D341Med (cell line): ENCODE data around the gene KLHDC2.
"Not testable (repeated sequence)": the region's sequence is repeated elsewhere in the genome, so short reads cannot be mapped to it uniquely, and the experiment has no call there.

Experiments used
- DNase-seq: peaks from one replicate; pipeline ENCODE4 v3.0.0; 2012; ENCODE audit warnings: low spot score

The KLHDC2 gene

DNA sequence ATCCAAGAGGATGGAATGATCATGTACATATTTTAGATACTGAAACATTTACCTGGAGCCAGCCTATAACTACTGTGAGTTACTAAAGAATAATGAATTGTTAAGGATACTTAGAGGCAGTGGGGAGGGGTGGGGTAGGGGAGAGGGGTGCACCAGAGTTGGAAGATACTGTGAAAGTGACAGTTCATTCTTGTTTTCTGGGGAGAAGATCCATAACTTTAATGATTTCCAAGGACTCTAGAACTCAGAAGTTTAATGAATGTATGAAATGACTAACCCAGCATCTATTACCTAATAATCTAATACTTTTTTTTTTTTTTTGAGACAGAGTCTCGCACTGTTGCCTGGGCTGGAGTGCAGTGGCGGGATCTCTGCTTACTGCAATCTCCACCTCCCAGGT lies 10.5 kb downstream of the KLHDC2 start:
- DNase-seq, result no peak

- not testable (repeated sequence) for DNase-seq
These were observed 13.1 kb downstream of the KLHDC2 start for GRCh38 chr14:49781040-49781439.

- no peak for DNase-seq
These were observed 15.6 kb downstream of the KLHDC2 start for GRCh38 chr14:49783394-49784014.

DNA sequence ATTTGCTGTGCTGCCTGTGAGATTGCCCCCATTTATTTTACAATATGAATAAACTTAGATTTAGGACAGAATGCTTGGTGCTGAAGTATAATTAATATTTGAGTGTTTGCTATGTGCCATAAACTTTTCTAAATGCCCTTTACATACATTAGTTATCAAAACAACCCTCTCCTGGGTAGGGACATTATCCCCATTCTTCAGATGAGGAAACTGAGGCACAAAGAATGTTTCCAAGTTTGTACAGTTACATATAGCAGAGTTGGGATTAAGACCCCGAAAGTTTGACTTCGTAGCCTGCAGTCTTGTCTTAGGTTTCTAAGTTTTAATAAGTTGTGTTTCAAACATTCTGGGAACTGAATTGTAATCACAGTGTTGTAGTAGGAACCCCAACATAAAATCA lies 18.4 kb downstream of the KLHDC2 start:
- no peak for DNase-seq

GRCh38 chr14:49792618-49793017 lies 24.7 kb downstream of the KLHDC2 start:
- no peak for DNase-seq

GRCh38 chr14:49796025-49796424 lies 28.1 kb downstream of the KLHDC2 start:
- no peak for DNase-seq

GRCh38 chr14:49808780-49809179 lies 40.8 kb downstream of the KLHDC2 start:
- no peak for DNase-seq

DNA sequence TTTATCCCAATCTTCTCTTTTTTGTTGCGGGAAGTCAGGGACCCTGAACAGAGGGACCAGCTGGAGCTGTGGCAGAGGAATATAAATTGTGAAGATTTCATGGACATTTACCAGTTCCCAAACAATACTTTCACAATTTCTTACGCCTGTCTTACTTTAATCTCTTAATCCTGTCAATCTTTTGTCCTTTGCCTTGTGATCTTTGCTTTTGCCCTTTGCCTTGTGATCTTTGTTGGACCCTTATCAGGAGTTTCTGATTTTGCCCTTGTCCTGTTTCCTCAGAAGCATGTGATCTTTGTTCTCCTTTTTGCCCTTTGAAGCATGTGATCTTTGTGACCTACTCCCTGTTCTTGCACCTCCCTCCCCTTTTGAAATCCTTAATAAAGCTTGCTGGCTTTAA lies 48.2 kb downstream of the KLHDC2 start:
- not testable (repeated sequence) for DNase-seq

DNA sequence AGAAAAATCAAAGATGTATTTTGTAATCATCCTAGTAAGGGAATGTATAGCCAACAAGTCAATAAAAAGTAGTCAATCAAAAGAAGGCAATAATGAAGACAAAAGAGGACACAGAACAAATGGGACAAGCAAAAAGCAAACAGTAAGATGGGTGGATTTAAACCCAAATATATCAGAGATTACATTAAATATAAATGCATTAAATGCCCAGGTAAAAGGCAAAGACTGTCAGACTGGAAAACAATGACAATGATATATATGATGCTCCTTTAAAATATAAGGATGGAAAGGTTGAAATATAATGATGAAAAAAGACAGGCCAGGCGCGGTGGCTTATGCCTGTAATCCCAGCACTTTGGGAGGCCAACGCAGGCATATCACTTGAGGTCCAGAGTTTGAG lies 48.9 kb downstream of the KLHDC2 start:
- no peak for DNase-seq

DNA sequence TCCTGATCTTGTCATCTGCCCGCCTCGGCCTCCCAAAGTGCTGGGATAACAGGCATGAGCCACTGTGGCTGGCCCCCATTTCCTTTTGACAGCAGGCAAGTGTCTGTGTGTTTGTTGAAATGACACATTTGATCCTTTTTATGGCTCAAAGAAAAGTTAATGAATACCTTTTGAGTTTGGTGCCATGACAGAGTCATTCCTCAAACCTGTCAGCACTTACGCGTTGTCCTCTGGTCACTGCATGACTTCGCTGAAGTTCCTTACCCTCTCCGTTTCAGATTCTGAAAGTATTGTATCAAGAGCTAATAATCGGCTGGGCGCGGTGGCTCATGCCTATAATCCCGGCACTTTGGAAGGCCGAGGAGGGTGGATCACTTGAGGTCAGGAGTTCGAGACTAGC lies 52.2 kb downstream of the KLHDC2 start:
- DNase-seq, result no peak

- no peak for DNase-seq
These were observed 60.7 kb downstream of the KLHDC2 start for GRCh38 chr14:49828640-49829039.
